ENCODE measurements around the gene SYT2.
A peak's percentile ranks its signal among the peaks of the same experiment; 100 is the strongest.
"Not testable (repeated sequence)": the region's sequence is repeated elsewhere in the genome, so short reads cannot be mapped to it uniquely, and the experiment has no call there.

SYT2 gene

DNA sequence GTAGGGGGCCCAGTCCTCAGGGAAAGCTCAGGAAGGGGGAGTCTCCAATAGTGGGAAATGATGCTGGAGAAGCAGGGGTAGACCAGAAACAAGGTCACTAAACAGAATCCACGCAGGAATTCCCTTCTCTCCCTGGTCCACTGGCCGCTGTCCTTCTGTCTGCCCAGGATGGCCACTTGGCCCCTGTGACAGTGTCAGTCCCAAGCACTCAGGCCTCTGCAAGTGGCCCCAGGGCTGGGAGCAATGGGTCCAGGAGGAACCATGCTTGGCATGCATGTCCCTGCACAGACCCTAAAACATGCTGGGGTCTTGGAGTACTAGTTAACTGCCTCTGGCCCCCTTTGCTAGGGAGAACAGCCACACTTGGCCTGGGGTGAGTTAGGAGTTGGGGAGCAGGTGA is 90.2 kb downstream of the SYT2 start:
- not testable (repeated sequence) for DNase-seq

DNA sequence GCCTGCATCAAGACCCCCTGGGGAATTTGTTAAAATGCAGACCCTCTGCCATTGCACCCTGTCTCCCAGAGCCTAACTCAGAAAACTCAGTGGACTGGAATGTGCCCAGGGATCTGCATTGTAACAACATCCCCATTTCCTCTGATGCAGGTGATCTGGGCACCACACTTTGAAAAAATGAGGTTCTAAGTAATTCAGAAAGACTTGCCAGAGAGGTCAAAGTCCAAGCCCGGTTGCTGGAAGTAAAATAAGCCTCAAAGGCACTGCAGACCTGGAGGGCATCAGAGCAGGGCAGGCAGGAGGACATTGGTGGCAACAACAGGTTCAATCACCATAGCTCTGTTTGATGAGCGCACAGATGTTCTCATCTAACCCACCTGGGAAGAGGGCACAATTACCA is 90.7 kb downstream of the SYT2 start:
- no peak for DNase-seq

DNA sequence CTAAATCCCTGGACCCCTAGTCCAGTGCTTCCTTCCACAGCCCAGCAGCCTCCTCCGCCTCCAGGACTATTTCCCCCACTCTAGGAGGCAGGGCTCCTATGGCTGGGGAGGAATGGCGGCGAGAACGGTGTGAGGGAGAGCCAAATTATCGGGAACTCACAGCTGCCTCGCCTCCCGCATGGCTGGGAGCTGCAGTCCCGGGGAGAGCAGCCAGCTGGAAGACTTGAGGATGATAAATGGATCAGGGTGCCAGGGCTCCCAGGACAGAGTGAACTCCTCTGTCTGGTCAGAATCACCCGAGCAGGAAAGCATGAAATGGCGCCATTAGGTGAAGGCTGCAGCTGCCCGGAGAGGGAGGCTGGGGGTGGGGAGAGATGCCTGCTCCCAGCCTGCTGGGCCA is 91.2 kb downstream of the SYT2 start:
- not testable (repeated sequence) for DNase-seq

GRCh38 chr1:202616355-202616915 is 93.8 kb downstream of the SYT2 start:
- no peak for DNase-seq

GRCh38 chr1:202615501-202616354 is 94.5 kb downstream of the SYT2 start:
- DNase-seq = no peak

- not testable (repeated sequence) for DNase-seq
Measured at GRCh38 chr1:202615208-202615500, 95.1 kb downstream of the SYT2 start.

- peak; percentile 36 to 74 for DNase-seq
Measured at GRCh38 chr1:202614363-202615207, 95.7 kb downstream of the SYT2 start.

- no peak for DNase-seq
Measured at GRCh38 chr1:202613571-202613970, 96.7 kb downstream of the SYT2 start.

GRCh38 chr1:202612036-202612435 is 98.2 kb downstream of the SYT2 start:
- DNase-seq = not testable (repeated sequence)

DNA sequence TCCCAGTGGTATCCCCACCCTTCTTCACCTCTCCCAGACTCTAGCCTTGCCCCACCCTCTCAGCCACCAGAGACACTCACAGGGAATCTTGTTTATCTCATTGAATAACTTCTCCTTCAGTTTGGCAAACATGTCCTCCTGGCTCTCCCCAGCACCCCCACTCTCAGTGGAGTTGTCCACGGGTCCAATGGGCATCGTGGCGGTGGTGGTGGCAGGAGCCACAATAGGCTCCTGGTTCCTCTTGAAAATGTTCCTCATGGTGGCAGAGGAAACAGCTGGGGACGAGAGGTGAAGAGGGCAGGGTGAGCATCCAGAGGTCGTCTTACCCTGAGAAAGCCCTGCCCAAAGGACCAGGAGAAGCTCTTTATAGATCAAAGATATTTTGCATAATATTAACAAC is 104.7 kb downstream of the SYT2 start:
- DNase-seq = no peak

- DNase-seq = no peak
Measured at GRCh38 chr1:202603435-202603834, 106.8 kb downstream of the SYT2 start.

GRCh38 chr1:202600432-202601041 is 109.7 kb downstream of the SYT2 start:
- no peak for DNase-seq

- DNase-seq = peak; percentile 41 to 67
Measured at GRCh38 chr1:202599669-202600431, 110.4 kb downstream of the SYT2 start.

- no peak for DNase-seq
Measured at GRCh38 chr1:202597090-202597761, 113.0 kb downstream of the SYT2 start.

DNA sequence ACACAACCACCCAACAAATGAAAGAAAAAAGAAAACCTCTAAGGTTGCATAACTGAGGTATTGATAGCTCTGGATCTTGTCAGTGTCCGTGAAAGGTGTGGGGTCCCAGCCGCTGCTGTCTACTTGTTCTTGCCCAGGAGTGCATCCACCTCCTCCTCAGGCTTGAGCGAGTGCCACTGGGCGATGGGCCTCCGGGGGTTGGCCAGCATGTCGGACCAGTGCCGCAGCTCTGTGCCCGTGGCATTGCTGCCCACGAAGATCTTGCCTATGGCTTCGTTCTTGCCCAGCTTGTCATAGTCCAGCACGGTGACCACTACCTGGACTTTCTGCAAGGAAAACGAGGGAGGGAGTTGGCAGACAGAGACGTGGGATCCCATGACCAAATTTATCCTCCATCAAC is 113.6 kb downstream of the SYT2 start:
- no peak for DNase-seq

DNA sequence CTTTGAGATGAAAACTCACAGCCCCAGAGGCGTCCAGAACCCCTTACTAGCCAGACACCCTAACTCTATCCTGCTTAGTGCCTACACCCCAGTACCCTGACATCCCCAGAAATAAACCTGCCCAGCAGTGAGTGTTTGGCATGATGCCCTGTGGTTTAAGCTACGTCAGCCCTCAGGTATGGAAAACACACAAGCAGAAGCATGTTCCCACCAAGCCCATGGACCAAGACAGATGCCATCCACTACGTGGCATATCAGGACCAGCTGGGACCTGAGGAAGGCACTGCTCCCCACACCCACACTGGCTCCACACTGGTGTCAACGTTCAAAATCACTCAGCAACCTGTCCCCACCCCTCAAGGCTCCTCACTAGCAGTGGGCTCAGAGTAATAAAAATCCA is 116.4 kb downstream of the SYT2 start:
- no peak for DNase-seq

DNA sequence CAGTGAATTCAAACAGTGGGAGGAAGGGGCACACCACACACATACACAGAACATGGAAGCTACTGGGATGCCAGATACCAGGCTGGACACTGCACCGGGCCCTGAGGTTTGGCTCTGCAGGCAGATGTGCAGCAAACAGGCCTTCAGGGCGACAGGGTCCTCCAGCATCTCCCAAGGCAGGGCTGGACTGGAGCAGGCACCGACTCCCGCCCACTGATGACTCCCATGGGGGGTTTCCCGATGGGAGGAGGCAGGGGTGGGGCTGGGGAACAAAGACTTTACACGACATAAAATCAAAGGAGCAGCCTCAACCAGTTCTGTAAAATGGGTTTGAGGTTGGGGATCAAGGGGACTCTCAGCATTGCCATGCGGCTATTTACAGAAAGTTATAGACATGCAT is 118.1 kb downstream of the SYT2 start:
- no peak for DNase-seq

DNA sequence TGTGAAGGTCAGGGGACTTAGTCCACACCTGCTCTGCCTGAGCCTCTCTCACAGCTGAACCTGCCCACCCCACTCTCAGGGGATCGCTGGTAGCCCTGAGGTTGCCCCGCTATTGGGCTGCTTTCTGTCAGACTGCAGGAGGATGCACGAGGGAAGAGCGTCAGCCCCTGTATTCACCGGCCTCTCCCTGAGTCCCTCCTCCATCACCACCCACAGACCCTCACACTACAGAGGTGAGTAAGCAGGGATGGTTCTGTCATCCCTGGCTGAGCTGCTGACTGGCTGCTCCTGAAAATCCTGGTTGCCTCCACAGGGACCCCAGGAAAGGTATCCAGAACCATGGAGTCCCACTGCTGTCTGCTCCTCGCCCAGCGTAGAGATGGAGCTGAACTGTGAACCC is 118.7 kb downstream of the SYT2 start:
- no peak for DNase-seq

DNA sequence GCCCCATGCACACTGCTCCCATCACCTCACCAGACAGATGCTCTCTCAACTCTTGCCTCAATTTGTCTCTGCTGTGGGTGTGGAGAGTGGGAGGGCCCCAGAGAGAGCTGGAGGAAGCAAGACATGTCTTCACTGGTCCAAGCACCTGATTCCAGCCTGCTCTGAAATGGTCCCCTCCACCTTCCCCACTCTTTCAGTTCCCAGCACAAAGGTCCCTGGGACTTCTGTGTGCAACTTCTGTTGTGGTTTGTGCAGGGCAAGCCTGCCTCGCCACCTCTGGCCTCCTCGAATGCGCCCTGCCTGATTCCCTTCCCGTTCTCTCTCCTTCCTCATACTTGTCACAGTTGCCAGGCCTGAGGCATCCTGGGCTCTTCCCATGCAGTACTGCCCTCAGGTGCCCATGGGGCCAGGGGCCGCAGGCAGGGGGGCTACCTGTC is 119.3 kb downstream of the SYT2 start:
- no peak for DNase-seq

GRCh38 chr1:202590126-202590525 is 120.1 kb downstream of the SYT2 start:
- no peak for DNase-seq

DNA sequence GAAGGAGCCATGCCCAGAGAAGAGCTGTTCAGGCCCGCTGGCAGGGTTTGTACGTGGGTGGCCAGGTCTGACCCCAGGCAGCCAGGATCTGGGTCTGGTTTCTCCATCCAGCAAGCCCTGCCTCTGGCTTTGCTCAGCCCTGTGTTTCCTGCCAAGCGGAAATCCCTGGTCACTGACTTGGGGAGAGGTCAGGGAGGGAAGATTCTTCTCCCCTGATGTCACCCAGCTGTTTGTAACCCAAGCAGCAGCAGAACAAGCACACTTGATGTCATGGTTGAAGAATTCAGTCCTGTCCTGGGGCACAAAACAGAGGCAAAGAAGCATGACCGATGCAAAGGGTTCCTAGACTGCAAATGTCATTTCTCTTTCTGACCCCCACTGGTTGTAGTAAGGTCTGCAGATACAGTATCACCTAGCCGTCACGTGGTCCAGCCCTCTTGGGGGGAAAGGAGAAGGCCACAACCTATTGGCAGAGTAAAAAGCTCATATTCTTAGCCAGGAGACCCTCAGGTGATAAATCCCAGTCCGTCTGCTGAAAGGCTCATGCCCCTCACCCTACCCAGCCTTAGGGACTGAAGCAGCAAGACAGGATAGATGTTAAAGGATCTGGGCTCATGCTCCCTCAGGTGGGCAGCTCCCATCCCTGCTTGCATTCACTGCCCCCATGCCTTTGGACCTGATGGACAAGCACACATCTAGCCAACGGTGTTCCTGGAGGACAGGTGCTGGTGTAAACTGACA is 120.9 kb downstream of the SYT2 start:
- DNase-seq = no peak

Measured in NCI-H524 (cell line).